Hippocampal formation (tissue), 2 donors: Measurements from ENCODE around the gene ANP32A.

Experiments used
- DNase-seq, 2 donors: peaks; one replicate each; lab custom pipeline; 2025; lab: John Stamatoyannopoulos, UW

Gene ANP32A

GRCh38 chr15:68797599-68798345 lies 22.9 kb downstream of the ANP32A start:
- DNase-seq, result peak; percentile 58 to 75

DNA sequence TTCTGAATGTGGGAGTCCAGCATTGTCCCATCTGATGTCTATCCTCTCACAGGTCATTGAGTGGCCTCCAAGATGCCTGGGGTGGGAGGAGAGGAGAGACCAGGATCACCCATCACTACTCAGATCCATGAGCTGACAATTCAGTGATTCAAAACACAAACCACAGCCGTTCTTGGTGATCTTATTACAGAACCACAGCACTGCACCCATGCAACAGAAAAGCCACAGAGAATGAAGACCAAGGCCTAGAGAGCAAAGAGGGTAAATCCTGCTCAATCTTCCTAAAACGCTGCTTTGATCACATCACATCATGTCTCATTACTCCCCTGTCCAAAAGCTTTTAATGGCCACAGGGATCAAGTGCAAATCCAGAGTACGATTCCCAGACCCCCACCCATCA lies 23.5 kb downstream of the ANP32A start:
- no peak for DNase-seq

- DNase-seq, result no peak
Measured at GRCh38 chr15:68796576-68796975, 24.1 kb downstream of the ANP32A start.

DNA sequence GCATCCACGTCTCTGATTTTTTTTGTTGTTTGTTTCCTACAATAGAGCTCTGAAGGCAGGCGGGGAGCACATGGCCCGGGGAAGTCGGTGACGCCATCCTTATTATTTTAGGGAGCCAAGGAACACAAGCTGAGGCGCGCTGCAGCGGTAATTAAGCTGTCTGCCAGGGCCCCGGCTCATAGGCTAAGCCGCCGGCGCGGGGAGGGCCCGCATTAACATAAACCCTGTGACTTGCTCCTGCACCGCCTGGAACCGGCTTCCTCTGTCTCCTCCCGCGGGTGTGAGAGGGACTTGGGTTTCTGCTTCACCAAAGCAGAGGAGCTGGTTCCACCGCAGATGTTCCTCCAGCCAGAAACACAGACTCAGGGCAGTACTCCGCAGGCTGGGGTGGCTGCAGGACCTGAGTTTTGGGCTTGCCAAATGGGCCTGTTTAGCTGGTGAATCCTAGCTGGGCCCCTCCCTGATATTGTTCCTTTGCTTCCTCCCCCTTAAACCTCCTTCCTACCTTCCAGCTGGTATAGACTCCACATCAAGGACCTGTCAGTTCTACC lies 25.3 kb downstream of the ANP32A start:
- peak; percentile 87 to 96 for DNase-seq

- DNase-seq, result peak in 1 of 2 donors; percentile 74
Measured at GRCh38 chr15:68794863-68795262, 25.8 kb downstream of the ANP32A start.

- DNase-seq, result no peak
Measured at GRCh38 chr15:68794307-68794706, 26.4 kb downstream of the ANP32A start.

GRCh38 chr15:68793776-68794175 lies 26.9 kb downstream of the ANP32A start:
- DNase-seq, result no peak

GRCh38 chr15:68792901-68793766 lies 27.6 kb downstream of the ANP32A start:
- no peak for DNase-seq

DNA sequence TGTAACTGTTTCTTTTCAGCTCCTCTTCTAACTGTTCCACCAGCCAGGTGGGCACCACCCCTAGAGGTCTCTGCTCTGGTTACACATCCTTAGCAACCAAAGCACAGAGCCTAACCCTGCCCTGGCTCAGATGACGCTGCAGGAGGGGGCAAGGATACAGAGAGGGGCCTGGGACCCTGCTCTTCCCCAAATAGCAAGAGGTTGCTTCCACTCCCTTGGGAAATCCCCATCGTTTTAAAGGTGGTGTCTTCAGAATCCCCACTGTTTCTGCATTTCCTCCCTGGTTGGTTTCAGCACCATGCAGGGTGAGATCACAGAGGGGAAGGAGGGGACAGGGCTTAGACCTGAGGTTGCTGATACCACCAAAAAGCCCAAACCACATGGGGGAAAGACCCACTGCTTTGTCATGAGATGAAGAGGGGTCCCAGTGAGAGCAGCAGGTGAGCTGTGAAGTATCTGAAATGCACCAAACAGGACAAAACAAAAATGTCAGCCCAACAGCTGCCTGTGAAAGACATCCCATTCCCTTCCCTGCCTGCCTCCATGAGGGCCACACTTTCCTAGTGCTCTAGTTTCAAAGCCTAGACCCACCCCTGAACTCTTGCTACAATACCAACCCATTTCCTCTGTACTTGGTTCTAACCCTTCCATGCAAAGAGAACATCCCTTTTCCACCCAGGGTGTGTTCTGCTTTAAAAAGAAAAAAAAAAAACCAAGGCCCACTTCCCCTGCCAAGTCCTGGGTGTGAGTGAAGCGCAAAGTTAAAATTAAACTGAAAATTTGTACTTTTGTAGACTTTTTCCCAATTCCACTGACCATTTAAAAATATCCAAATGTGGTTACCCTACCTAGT lies 29.0 kb downstream of the ANP32A start:
- no peak for DNase-seq

GRCh38 chr15:68790910-68791309 lies 29.8 kb downstream of the ANP32A start:
- no peak for DNase-seq

- DNase-seq, result no peak
Measured at GRCh38 chr15:68790242-68790575, 30.5 kb downstream of the ANP32A start.

GRCh38 chr15:68789534-68790241 lies 31.0 kb downstream of the ANP32A start:
- DNase-seq, result peak in 1 of 2 donors; percentile 29

- no peak for DNase-seq
Measured at GRCh38 chr15:68789091-68789490, 31.6 kb downstream of the ANP32A start.

GRCh38 chr15:68788264-68788624 lies 32.5 kb downstream of the ANP32A start:
- DNase-seq, result no peak

DNA sequence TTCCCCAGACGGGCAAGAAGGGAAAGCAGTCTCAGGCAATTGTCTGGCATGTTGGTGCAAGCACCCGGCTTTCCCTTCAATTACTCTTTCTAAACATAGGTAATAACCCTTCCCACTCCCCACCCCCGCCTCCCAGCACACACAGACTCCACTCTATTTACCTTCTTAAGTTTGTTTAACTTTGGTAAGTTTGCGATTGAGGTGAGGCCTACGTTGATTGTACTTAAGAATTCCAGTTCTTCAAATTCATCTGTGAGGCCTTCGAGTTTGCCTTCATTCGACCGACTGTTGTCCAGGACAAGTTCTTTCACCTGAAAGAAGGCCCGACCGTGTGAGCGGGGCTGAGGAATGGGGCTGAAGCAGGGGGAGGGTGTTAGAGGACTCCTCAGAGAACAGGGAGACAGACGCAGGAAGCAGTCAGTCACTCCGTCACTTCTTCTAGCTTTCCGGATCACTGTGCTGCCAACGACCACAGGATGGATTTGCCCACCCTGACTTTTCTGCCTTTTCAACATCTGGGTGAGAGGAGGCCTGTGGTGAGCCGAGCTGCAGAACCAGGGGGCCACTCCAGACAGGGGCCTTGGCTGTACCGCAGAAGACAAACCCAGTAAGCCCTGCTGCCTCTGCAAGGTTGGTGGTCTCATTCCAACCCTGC lies 33.0 kb downstream of the ANP32A start:
- no peak for DNase-seq

- DNase-seq, result no peak
Measured at GRCh38 chr15:68786753-68787152, 33.9 kb downstream of the ANP32A start.

- no peak for DNase-seq
Measured at GRCh38 chr15:68785541-68785940, 35.2 kb downstream of the ANP32A start.

DNA sequence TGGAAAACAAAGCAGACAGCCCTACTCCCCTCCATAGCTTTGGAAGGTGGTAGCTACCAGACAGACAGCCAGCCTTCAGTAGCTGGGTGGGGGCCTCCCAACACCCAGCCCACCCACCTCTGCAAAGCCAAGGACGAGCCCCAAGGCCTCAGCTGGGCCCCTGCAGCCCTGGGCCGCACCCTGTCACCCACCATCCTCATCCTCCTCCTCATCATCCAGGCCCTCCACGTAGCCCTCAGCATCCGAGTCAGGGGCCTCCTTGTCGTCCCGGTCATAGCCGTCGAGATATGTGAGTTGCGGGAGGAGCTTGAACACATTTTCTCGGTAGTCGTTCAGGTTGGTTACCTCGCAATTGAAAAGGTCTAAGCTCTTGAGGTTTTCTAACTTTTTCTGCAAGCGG lies 36.5 kb downstream of the ANP32A start:
- no peak for DNase-seq

GRCh38 chr15:68783226-68784058 lies 37.3 kb downstream of the ANP32A start:
- DNase-seq, result no peak

GRCh38 chr15:68782589-68783161 lies 38.0 kb downstream of the ANP32A start:
- DNase-seq, result no peak
